SK-N-MC (cell line): ENCODE results near the gene DAPK1.

ENCODE experiments used
- EZH2 ChIP-seq: fragments of 200-600 bp; sonication (generic); IDR thresholded peaks from one replicate; pipeline ENCODE4 v1.6.1; 2017; ENCODE audit warnings: antibody characterized with exemption
- FOXP2 ChIP-seq: optimal IDR thresholded peaks from 2 replicates; pipeline ENCODE3; 2011; ENCODE audit warnings: mild to moderate bottlenecking, moderate library complexity; ENCODE audit not compliant: insufficient read depth; ENCODE audit errors: extremely low read length, control extremely low read depth
- POLR2AphosphoS5 ChIP-seq: IDR thresholded peaks from 2 replicates; pipeline ENCODE4 v1.6.1; 2012; ENCODE audit warnings: mild to moderate bottlenecking, low read depth, low read length, borderline replicate concordance

DNA sequence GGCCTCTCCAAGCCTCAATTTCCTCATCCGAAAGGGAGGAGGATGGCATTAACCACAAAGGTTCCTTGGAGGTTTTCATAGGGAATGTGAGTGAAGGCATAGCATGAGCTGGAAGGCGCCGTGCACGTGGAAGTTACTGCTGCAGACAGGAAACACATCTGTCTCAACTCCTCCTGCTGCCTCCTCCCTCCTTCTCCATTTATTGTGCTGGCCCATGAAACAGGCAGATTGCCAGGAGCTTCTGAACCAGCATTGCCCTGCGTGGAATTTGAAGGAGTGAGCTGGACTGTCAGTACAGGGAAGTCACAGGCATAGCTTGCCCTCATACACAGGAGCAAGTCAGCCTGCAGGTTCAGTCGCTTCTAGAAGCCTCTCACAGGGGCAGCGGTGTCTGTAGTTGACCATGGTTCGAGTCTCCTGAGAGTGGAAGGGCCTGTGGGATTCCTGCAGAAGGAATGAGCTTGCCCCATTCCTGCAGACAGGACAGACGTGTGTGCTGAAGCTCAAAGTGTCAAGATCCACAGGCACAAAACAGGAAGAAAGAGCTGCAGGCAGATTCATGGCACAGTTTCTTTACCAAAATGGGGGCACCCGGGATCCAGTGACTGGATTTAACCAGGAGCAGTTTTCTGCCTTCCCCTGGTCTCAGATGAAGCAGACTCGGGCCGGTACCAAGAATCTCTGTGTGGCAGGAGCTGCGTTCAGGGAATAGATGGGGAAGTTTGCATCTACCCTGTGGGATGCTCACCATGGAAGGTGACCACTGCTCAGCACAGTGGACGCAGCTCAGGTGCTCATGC lies 179.5 kb downstream of the DAPK1 start:
- TF ChIP-seq EZH2 (no peak), POLR2AphosphoS5 (no peak; the same call in 1 of the 2 replicates), FOXP2 (no peak)
